ENCODE data around the gene MS4A3.

GRCh38 chr11:60119710-60120109 lies 63.2 kb downstream of the MS4A3 start:
- no peak for TF ChIP-seq EZH2 (IDR thresholded peaks at IDR 0.05)
- TF ChIP-seq POLR2AphosphoS5 (IDR thresholded peaks at IDR 0.05; ENCODE audit: borderline replicate concordance, low read depth, low read length) = no peak
- TF ChIP-seq FOXP2 (optimal IDR thresholded peaks at IDR 0.05; ENCODE audit: control extremely low read depth, extremely low read length, insufficient read depth) = no peak
